K562 (cell line): ENCODE data around the gene MCM5. TPM values are rescaled to one million over a fixed set of nuclear protein-coding genes. Genes with fewer than 3 reads are reported as not detected.

Source experiments
- BACH1 ChIP-seq: fragments of 200-800 bp; sonication (Bioruptor generic); IDR thresholded peaks from 2 replicates; pipeline ENCODE4 v1.6.1; 2016; ENCODE audit warnings: missing genetic modification characterization, missing compliant biosample characterization
- CBX2 ChIP-seq: fragments of 200-600 bp; sonication (generic); IDR thresholded peaks from one replicate; pipeline ENCODE4 v1.6.1; 2012; ENCODE audit warnings: mild to moderate bottlenecking, low read length, inconsistent platforms; ENCODE audit not compliant: insufficient read depth, poor library complexity, severe bottlenecking
- CBX3 ChIP-seq, 2 experiments: IDR thresholded peaks; 1 replicate in 1 of 2; 2 replicates in 1 of 2; pipeline ENCODE4 v1.6.1; 2012; ENCODE audit warnings: inconsistent platforms in 2 of 2, low read length in 2 of 2, borderline replicate concordance in 1 of 2, control low read depth in 1 of 2
- FOXK2 ChIP-seq, 2 experiments: fragments of 450-650 bp; IDR thresholded peaks in 1 of 2; conservative IDR thresholded peaks in 1 of 2; 2 replicates each; pipeline ENCODE4 v1.6.1; 2016; ENCODE audit warnings: low read depth in 2 of 2, mild to moderate bottlenecking in 1 of 2
- KLF6 ChIP-seq: fragments of 250-450 bp; sonication (Bioruptor Pico); IDR thresholded peaks from 2 replicates; pipeline ENCODE4 v1.4.0; 2020; ENCODE audit warnings: mild to moderate bottlenecking, moderate library complexity, borderline replicate concordance
- MCM7 ChIP-seq, 2 experiments: fragments of 450-650 bp; IDR thresholded peaks; 2 replicates each; pipeline ENCODE4 v1.6.1; 2016 to 2018
- PHB ChIP-seq: fragments of 250-450 bp; sonication (Bioruptor Pico); IDR thresholded peaks from 2 replicates; pipeline ENCODE4 v1.5.0; 2021
- RAD21 ChIP-seq, 2 experiments: fragments of 250-450 bp in 1 of 2; fragments of 450-650 bp in 1 of 2; sonication (Bioruptor Pico) in 1 of 2; formaldehyde crosslinking in 1 of 2; IDR thresholded peaks in 1 of 2; conservative IDR thresholded peaks in 1 of 2; 2 replicates each; pipeline versions ENCODE4 v1.4.0 to v1.8.0; 2020 to 2022; ENCODE audit warnings: mild to moderate bottlenecking in 2 of 2, moderate library complexity in 1 of 2
- REST ChIP-seq, 2 experiments: fragments of 450-650 bp; formaldehyde crosslinking in 1 of 2; IDR thresholded peaks; 2 replicates each; pipeline versions ENCODE4 v1.4.0 to v1.6.1; 2014 to 2020; ENCODE audit warnings: mild to moderate bottlenecking in 2 of 2, borderline replicate concordance in 1 of 2, low read depth in 1 of 2
- RFX1 ChIP-seq: fragments of 450-650 bp; IDR thresholded peaks from 2 replicates; pipeline ENCODE4 v1.6.1; 2016; ENCODE audit warnings: mild to moderate bottlenecking, moderate library complexity
- TCF7L2 ChIP-seq: fragments of 150-350 bp; IDR thresholded peaks from 2 replicates; pipeline ENCODE4 v1.6.1; 2016; ENCODE audit warnings: low read depth, mild to moderate bottlenecking, low read length, moderate library complexity
- ZBTB11 ChIP-seq, 3 experiments: fragments of 200-800 bp in 1 of 3; fragments of 250-450 bp in 1 of 3; fragments of 450-650 bp in 1 of 3; sonication (Bioruptor Pico) in 1 of 3; sonication (Bioruptor generic) in 1 of 3; formaldehyde crosslinking in 1 of 3; IDR thresholded peaks; 2 replicates each; pipeline versions ENCODE4 v1.6.1 to v1.8.0; 2016 to 2022; ENCODE audit warnings: mild to moderate bottlenecking in 2 of 3, missing genetic modification characterization in 2 of 3, missing compliant biosample characterization in 1 of 3, moderate library complexity in 1 of 3
- ZFX ChIP-seq: sonication (generic); formaldehyde crosslinking; IDR thresholded peaks from 2 replicates; pipeline ENCODE4 v1.8.0; 2022; ENCODE audit warnings: mild to moderate bottlenecking, missing genetic modification reagents, moderate library complexity
- ZNF436 ChIP-seq: fragments of 250-450, 450-650 bp; sonication (Bioruptor Pico); formaldehyde crosslinking; IDR thresholded peaks from 2 replicates; pipeline ENCODE4 v1.7.0; 2020; ENCODE audit warnings: mild to moderate bottlenecking
- polyA plus RNA-seq, 8 experiments: library from polyadenylated mRNA; depleted of rRNA in 4 of 8; stranded (reverse) in 5 of 8; unstranded in 3 of 8; fragments of >200 nt; fragmentation: Nextera tagmentation in 2 of 8; fragmentation: Illumina TruSeq in 1 of 8; extraction: Ambion mirVana in 2 of 8; extraction: Trizol in 1 of 8; gene quantifications; 2 replicates each; pipeline versions ENCODE4 v1.2.1 to v1.2.3, GENCODE V29; 2011 to 2014; ENCODE audit warnings: inconsistent platforms in 1 of 8, missing spikeins in 1 of 8
- total RNA-seq, 7 experiments: library from RNA; depleted of rRNA in 6 of 7; stranded (reverse); fragments of >200 nt in 6 of 7; fragmentation: Illumina TruSeq in 2 of 7; extraction: Trizol in 2 of 7; gene quantifications; 2 replicates each; pipeline versions ENCODE4 v1.2.1 to v1.2.3, GENCODE V29; 2011 to 2021; ENCODE audit warnings: low replicate concordance in 1 of 7

Gene MCM5
- total and polyA plus RNA-seq, 9 of the 15 experiments (the other 6 are each of a cell fraction or from before 2014, with no cell fraction given), result 5.6 to 180 (median 66.1) TPM

- TF ChIP-seq KLF6 (CRISPR knock-in tag) (no peak), REST (IDR thresholded peaks at IDR 0.05; ENCODE audit: borderline replicate concordance) (peak; percentile 12; the same call in 1 of the 2 replicates), REST (CRISPR knock-in tag; IDR thresholded peaks at IDR 0.05; ENCODE audit: low read depth) (no peak), BACH1 (tag) (0 out of 2 replicates have a peak, but pooled peaks have one; percentile 22), PHB (CRISPR knock-in tag) (no peak), RAD21 (CRISPR knock-in tag; conservative IDR thresholded peaks at IDR 0.05 in 1 of 2, IDR thresholded peaks at IDR 0.05 in 1 of 2) (peak in 1 of 2 experiments; percentile 6; a peak in 1 of 4 replicates), ZBTB11 (CRISPR knock-in tag; IDR thresholded peaks at IDR 0.05) (no peak), RFX1 (no peak), TCF7L2 (no peak), ZFX (CRISPR knock-in tag) (peak; percentile 81), FOXK2 (conservative IDR thresholded peaks at IDR 0.05 in 1 of 2, IDR thresholded peaks at IDR 0.05 in 1 of 2; ENCODE audit: low read depth in 2 of 2) (no peak), MCM7 (IDR thresholded peaks at IDR 0.05) (no peak), CBX2 (no peak), CBX3 (IDR thresholded peaks at IDR 0.05; ENCODE audit: borderline replicate concordance in 1 of 2, low read length in 2 of 2) (no peak), ZNF436 (no peak)
Measured at GRCh38 chr22:35399114-35399677, 744 bp upstream of the MCM5 start (continued).
